ENCODE results near the gene CASP5. TPM values are rescaled to one million over a fixed set of nuclear protein-coding genes. Genes with fewer than 3 reads are reported as not detected.
"Not testable (repeated sequence)": the region's sequence is repeated elsewhere in the genome, so short reads cannot be mapped to it uniquely, and the experiment has no call there.

Gene CASP5
- polyA plus RNA-seq, 1 donor (not counting 4 experiments of a cell fraction or from before 2014, with no cell fraction given) = not detected

GRCh38 chr11:104973616-104974015 is 49.4 kb downstream of the CASP5 start:
- Histone ChIP-seq H3K36me3 (ENCODE audit: control insufficient read depth in 2 of 2, extremely low read depth in 1 of 2, insufficient read depth in 2 of 2, low read length in 2 of 2) (no peaks in the 10 kb centered on the region), H3K9me1 (ENCODE audit: control insufficient read depth, extremely low read depth, insufficient read depth, low read length) (no peaks in the 10 kb centered on the region), H4K20me1 (ENCODE audit: control insufficient read depth, extremely low read depth, insufficient read depth, low read length) (no peaks in the 10 kb centered on the region), H3K27ac (ENCODE audit: control insufficient read depth, insufficient read depth, low read length) (no peak overlapping the region), H3K27me3 (ENCODE audit: control insufficient read depth, extremely low read depth, insufficient read depth, low read length) (no peaks in the 10 kb centered on the region), H3K4me3 (ENCODE audit: control insufficient read depth in 2 of 3, extremely low read depth in 1 of 3, insufficient read depth in 2 of 3, low read depth in 1 of 3, low read length in 3 of 3) (no peak overlapping the region), H3K9me3 (ENCODE audit: control insufficient read depth, low read depth, low read length) (no peaks in the 10 kb centered on the region), H3K9ac (ENCODE audit: control insufficient read depth, extremely low read depth, insufficient read depth, low read length) (no peak overlapping the region), H3K79me2 (ENCODE audit: control insufficient read depth, insufficient read depth, low read length) (no peaks in the 10 kb centered on the region), H3K4me1 (ENCODE audit: control insufficient read depth, extremely low read depth, insufficient read depth, low read length) (peaks cover 3% of the 10 kb centered on the region), H3K4me2 (ENCODE audit: control insufficient read depth, extremely low read depth, insufficient read depth, low read depth, low read length) (no peak overlapping the region), H2AFZ (ENCODE audit: control insufficient read depth, low read length) (no peak overlapping the region)
- DNase-seq (ENCODE audit: low read depth, low spot score) (no peak), FAIRE-seq (no peak)
- dilution Hi-C loops (cut with MboI; ENCODE audit: extremely low pct_ligation_motif_present, low sequenced_read_pairs) = no loop called here
- TF ChIP-seq EZH2 (IDR thresholded peaks at IDR 0.05; ENCODE audit: low read length) = no peak
- no peak for TF ChIP-seq CTCF (optimal IDR thresholded peaks at IDR 0.05 in 1 of 3, IDR thresholded peaks at IDR 0.05 in 1 of 3, conservative IDR thresholded peaks at IDR 0.05 in 1 of 3; ENCODE audit: extremely low read depth in 1 of 3, insufficient read depth in 2 of 3, low read length in 3 of 3)

GRCh38 chr11:104972924-104973323 is 50.0 kb downstream of the CASP5 start:
- DNase-seq (ENCODE audit: low read depth, low spot score); H2AFZ ChIP-seq (ENCODE audit: control insufficient read depth, low read length); H3K4me3 ChIP-seq (ENCODE audit: control insufficient read depth in 2 of 3, extremely low read depth in 1 of 3, insufficient read depth in 2 of 3, low read depth in 1 of 3, low read length in 3 of 3); H3K9ac ChIP-seq (ENCODE audit: control insufficient read depth, extremely low read depth, insufficient read depth, low read length); H3K27me3 ChIP-seq (ENCODE audit: control insufficient read depth, extremely low read depth, insufficient read depth, low read length); H4K20me1 ChIP-seq (ENCODE audit: control insufficient read depth, extremely low read depth, insufficient read depth, low read length); H3K79me2 ChIP-seq (ENCODE audit: control insufficient read depth, insufficient read depth, low read length); H3K27ac ChIP-seq (ENCODE audit: control insufficient read depth, insufficient read depth, low read length); H3K9me1 ChIP-seq (ENCODE audit: control insufficient read depth, extremely low read depth, insufficient read depth, low read length); H3K9me3 ChIP-seq (ENCODE audit: control insufficient read depth, low read depth, low read length); H3K4me2 ChIP-seq (ENCODE audit: control insufficient read depth, extremely low read depth, insufficient read depth, low read depth, low read length); H3K4me1 ChIP-seq (ENCODE audit: control insufficient read depth, extremely low read depth, insufficient read depth, low read length); FAIRE-seq; H3K36me3 ChIP-seq (ENCODE audit: control insufficient read depth in 2 of 2, extremely low read depth in 1 of 2, insufficient read depth in 2 of 2, low read length in 2 of 2); dilution Hi-C loops (cut with MboI; ENCODE audit: extremely low pct_ligation_motif_present, low sequenced_read_pairs): not testable (repeated sequence)

GRCh38 chr11:104970756-104971155 is 52.2 kb downstream of the CASP5 start:
- DNase-seq (ENCODE audit: low read depth, low spot score) = no peak
- Histone ChIP-seq H3K27ac (ENCODE audit: control insufficient read depth, insufficient read depth, low read length) (no peak overlapping the region), H3K36me3 (ENCODE audit: control insufficient read depth in 2 of 2, extremely low read depth in 1 of 2, insufficient read depth in 2 of 2, low read length in 2 of 2) (no peaks in the 10 kb centered on the region), H3K27me3 (ENCODE audit: control insufficient read depth, extremely low read depth, insufficient read depth, low read length) (no peaks in the 10 kb centered on the region), H3K9me1 (ENCODE audit: control insufficient read depth, extremely low read depth, insufficient read depth, low read length) (no peaks in the 10 kb centered on the region), H3K9ac (ENCODE audit: control insufficient read depth, extremely low read depth, insufficient read depth, low read length) (no peak overlapping the region), H3K4me1 (ENCODE audit: control insufficient read depth, extremely low read depth, insufficient read depth, low read length) (peaks cover 12% of the 10 kb centered on the region), H3K4me3 (ENCODE audit: control insufficient read depth in 2 of 3, extremely low read depth in 1 of 3, insufficient read depth in 2 of 3, low read depth in 1 of 3, low read length in 3 of 3) (no peak overlapping the region), H2AFZ (ENCODE audit: control insufficient read depth, low read length) (no peak overlapping the region), H3K9me3 (ENCODE audit: control insufficient read depth, low read depth, low read length) (no peaks in the 10 kb centered on the region), H3K79me2 (ENCODE audit: control insufficient read depth, insufficient read depth, low read length) (peaks cover 13% of the 10 kb centered on the region), H4K20me1 (ENCODE audit: control insufficient read depth, extremely low read depth, insufficient read depth, low read length) (no peaks in the 10 kb centered on the region), H3K4me2 (ENCODE audit: control insufficient read depth, extremely low read depth, insufficient read depth, low read depth, low read length) (no peak overlapping the region)
- no peak for FAIRE-seq
- TF ChIP-seq EZH2 (IDR thresholded peaks at IDR 0.05; ENCODE audit: low read length) (no peak), CTCF (optimal IDR thresholded peaks at IDR 0.05 in 1 of 3, IDR thresholded peaks at IDR 0.05 in 1 of 3, conservative IDR thresholded peaks at IDR 0.05 in 1 of 3; ENCODE audit: extremely low read depth in 1 of 3, insufficient read depth in 2 of 3, low read length in 3 of 3) (no peak)
- dilution Hi-C loops (cut with MboI; ENCODE audit: extremely low pct_ligation_motif_present, low sequenced_read_pairs) = no loop called here

Measured in keratinocyte (primary cell).